ENCODE data around the gene GTF3C1. TPM values are rescaled to one million over a fixed set of nuclear protein-coding genes. Genes with fewer than 3 reads are reported as not detected.

The GTF3C1 gene
- total RNA-seq, 1 experiment from 2014 or later: 92.4 TPM

GRCh38 chr16:27410761-27411160 lies 139.0 kb downstream of the GTF3C1 start:
- peaks cover 4% of the 10 kb centered on the region; the same call in 1 of the 2 replicates for H3K27me3 ChIP-seq (replicated peaks)
- DNase-seq (ENCODE audit: low read depth in 1 of 2, low spot score in 2 of 2): no peak
- no peaks in the 10 kb centered on the region for H3K9me3 ChIP-seq (replicated peaks)
- no peak overlapping the region for H3K4me3 ChIP-seq
- peaks cover 26% of the 10 kb centered on the region for H3K4me1 ChIP-seq (replicated peaks)
- no peaks in the 10 kb centered on the region for H3K36me3 ChIP-seq
- no peak overlapping the region for H3K27ac ChIP-seq

Other genes with a start within 250 kb of the GTF3C1 start
- 5.1 and 8.1 TPM in 2 replicates for gene IL4R, start 235.9 kb downstream of the GTF3C1 start, total RNA-seq (2014; rRNA removed; shearing (Covaris generic))
- 0.16 and 0.34 TPM in 2 replicates for gene IL21R, start 147.7 kb downstream of the GTF3C1 start, total RNA-seq (2014; rRNA removed; shearing (Covaris generic))
- 8.2 and 11.2 TPM in 2 replicates for gene KATNIP, start 231 bp upstream of the GTF3C1 start, total RNA-seq (2014; rRNA removed; shearing (Covaris generic))